ENCODE measurements around the gene MRGPRE.

GRCh38 chr11:3206922-3207204, 25.4 kb downstream of the MRGPRE start:
- no peak for TF ChIP-seq POLR2A (IDR thresholded peaks at IDR 0.05; ENCODE audit: low read depth, low read length)
- no peak for TF ChIP-seq POLR2AphosphoS5 (IDR thresholded peaks at IDR 0.05; ENCODE audit: low read depth, low read length)
- no peak for TF ChIP-seq TAF1 (IDR thresholded peaks at IDR 0.05; ENCODE audit: low read depth, low read length)
- no peak for TF ChIP-seq SPI1 (IDR thresholded peaks at IDR 0.05; ENCODE audit: low read depth, low read length)
